GM12875 (cell line): ENCODE data around the gene PDE1A.

Experiments used
- H3K4me3 ChIP-seq: one replicate; pipeline ENCODE4 v1.5.1; 2011; ENCODE audit warnings: low read depth, low read length, control low read depth
- CTCF ChIP-seq: IDR thresholded peaks from 2 replicates; pipeline ENCODE4 v1.5.1; 2011; ENCODE audit warnings: low read depth, mild to moderate bottlenecking, control low read depth, inconsistent platforms, low read length, moderate library complexity, borderline replicate concordance; ENCODE audit not compliant: insufficient read depth

PDE1A gene

DNA sequence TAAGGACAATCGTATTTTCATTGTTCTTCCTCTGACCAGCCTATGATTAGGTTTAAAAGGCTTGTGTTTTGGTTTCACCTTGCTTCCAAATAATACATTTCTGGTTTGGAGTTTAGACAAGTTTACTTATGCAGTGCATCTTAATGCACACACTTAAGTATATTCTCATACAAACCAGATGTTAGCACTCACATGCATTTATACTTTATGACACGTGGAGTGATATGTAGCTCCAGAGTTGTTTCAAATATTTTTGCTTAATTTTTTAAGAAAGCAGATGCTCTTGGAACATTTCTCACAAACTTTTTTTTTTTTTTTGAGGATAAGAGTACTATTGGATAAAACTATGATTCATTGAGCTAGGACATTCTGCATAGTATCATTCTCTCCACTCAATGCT, 109.9 kb downstream of the PDE1A start:
- TF ChIP-seq CTCF = no peak
- no peak overlapping the region for H3K4me3 ChIP-seq

DNA sequence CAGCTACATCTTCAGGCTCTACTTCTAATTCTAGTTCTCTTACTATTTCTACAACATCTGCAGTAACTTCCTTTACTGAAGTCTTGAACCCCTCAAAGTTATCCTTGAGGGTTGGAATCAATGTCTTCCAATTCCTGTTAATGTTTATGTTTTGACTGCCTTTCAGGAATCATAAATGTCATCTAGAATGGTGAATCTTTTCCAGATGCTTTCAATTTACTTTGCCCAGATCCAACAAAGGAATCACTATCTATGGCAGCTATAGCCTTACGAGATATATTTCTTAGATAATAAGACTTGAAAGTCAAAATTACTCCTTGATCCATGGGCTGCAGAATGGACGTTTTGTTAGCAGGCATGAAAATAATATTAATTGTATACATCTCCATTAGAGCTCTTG, 123.9 kb downstream of the PDE1A start:
- no peak overlapping the region for H3K4me3 ChIP-seq
- no peak for TF ChIP-seq CTCF

DNA sequence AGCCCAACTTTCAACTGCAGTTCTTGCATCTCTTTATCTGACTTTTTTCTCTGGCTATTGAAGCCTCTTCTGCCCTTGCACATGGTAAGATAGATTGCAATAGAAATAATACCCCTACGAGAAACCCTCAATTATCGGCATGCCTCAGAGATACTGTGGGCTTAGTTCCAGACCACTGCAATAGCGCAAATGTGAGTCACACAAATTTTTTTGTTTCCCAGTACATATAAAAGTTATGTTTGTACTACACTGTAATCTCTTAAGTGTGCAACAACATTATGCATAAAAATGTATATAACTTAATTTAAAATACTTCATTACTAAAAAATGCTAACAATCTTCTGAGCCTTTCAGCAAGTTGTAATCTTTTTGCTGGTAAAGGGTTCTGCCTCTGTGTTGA, 124.7 kb downstream of the PDE1A start:
- TF ChIP-seq CTCF = no peak

DNA sequence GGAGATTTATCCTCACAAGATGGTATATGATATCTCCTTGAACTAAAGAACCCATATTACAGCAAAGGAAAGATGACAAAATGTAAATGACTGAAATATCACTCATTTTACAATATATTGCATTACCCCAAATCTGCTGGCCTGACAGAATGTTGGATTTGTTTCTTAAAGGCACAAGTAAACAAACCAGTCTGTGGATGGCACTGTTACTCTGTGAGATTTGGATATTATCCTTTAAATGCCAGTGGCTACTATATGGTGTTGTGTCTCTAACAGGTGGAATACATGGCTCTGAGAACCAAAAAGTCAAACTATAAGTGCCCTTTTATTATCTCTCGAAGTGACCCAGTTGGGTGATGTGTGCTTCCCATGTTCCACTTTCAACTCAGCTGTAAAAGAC, 125.7 kb downstream of the PDE1A start:
- no peak for TF ChIP-seq CTCF
- H3K4me3 ChIP-seq = no peak overlapping the region

More for the DNA sequence above, 124.7 kb downstream of the PDE1A start:
- no peak overlapping the region for H3K4me3 ChIP-seq

GRCh38 chr2:182300608-182301007, 126.2 kb downstream of the PDE1A start:
- H3K4me3 ChIP-seq = no peak overlapping the region
- TF ChIP-seq CTCF = no peak

- no peak overlapping the region for H3K4me3 ChIP-seq
- no peak for TF ChIP-seq CTCF
Observed at GRCh38 chr2:182299632-182300031, 127.2 kb downstream of the PDE1A start.

GRCh38 chr2:182298456-182298855, 128.4 kb downstream of the PDE1A start:
- no peak overlapping the region for H3K4me3 ChIP-seq
- TF ChIP-seq CTCF = no peak
